ENCODE data around the gene KRT72. TPM values are rescaled to one million over a fixed set of nuclear protein-coding genes. Genes with fewer than 3 reads are reported as not detected.
"Not testable (repeated sequence)": the region's sequence is repeated elsewhere in the genome, so short reads cannot be mapped to it uniquely, and the experiment has no call there.

The KRT72 gene
- total RNA-seq, 1 experiment from 2014 or later: not detected

DNA sequence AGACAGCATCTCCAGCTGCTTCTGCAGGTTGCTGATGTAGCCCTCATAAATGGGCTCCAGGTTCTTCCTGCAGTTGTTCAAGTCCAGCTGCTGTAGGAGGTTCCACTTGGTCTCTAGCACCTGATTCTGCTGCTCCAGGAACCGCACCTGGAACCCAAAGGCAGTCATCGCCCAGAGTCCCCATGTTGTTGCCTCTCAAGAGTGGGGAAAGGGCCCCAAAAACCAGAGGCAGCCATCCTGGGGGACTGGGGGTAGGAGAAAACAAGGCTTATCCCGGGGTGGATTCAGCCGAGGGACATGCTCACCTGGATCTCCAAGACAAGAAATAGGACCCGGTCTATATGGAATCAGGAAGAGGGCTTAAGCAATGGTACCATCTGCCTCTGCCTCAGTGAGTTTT lies 2.3 kb downstream of the KRT72 start:
- H3K27me3 Mint-ChIP-seq (ENCODE audit: insufficient read depth, unreplicated experiment): peaks cover 6% of the 10 kb centered on the region
- ChIA-PET CTCF (no interaction called here), POLR2A (no interaction called here)
- H3K4me3 Mint-ChIP-seq (ENCODE audit: unreplicated experiment): no peak overlapping the region
- no peaks in the 10 kb centered on the region for H3K36me3 Mint-ChIP-seq (ENCODE audit: insufficient read depth, unreplicated experiment)
- no peaks in the 10 kb centered on the region for H3K9me3 ChIP-seq
- H3K27ac Mint-ChIP-seq (ENCODE audit: unreplicated experiment): no peak overlapping the region
- H3K4me3 ChIP-seq (ENCODE audit: low read depth, low read length): no peak overlapping the region
- no peaks in the 10 kb centered on the region for H3K27me3 ChIP-seq (replicated peaks; ENCODE audit: control insufficient read depth, insufficient read depth, low read length)
- no peaks in the 10 kb centered on the region for H3K4me1 ChIP-seq
- no peaks in the 10 kb centered on the region for H3K4me1 Mint-ChIP-seq (ENCODE audit: low read depth, unreplicated experiment)
- no peaks in the 10 kb centered on the region for H3K9me3 Mint-ChIP-seq (ENCODE audit: unreplicated experiment)
- no peak for DNase-seq
- TF ChIP-seq CTCF (IDR thresholded peaks at IDR 0.05; ENCODE audit: insufficient read depth in 1 of 2, low read depth in 1 of 2, low read length in 1 of 2, severe bottlenecking in 1 of 2, unreplicated experiment in 1 of 2): no peak
- intact Hi-C loops (cut with micrococcal nuclease; ENCODE audit: unreplicated experiment): no loop called here
- H3K36me3 ChIP-seq (ENCODE audit: control insufficient read depth, insufficient read depth, low read length): no peaks in the 10 kb centered on the region
- no TSS peak for BruUV-seq (replicated peaks)

DNA sequence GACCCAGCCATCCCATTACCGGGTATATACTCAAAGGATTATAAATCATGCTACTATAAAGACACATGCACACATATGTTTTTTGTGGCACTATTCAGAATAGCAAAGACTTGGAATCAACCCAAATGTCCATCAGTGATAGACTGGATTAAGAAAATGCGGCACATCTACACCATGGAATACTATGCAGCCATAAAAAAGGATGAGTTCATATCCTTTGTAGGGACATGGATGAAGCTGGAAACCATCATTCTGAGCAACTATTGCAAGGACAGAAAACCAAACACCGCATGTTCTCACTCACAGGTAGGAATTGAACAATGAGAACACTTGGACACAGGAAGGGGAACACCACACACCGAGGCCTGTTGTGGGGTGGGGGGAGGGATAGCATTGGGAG lies 7.0 kb downstream of the KRT72 start:
- H3K4me1 ChIP-seq; DNase-seq; CTCF ChIA-PET; H3K4me3 ChIP-seq (ENCODE audit: low read depth, low read length); H3K4me1 Mint-ChIP-seq (ENCODE audit: low read depth, unreplicated experiment); H3K4me3 Mint-ChIP-seq (ENCODE audit: unreplicated experiment); POLR2A ChIA-PET; BruUV-seq (replicated peaks); H3K36me3 ChIP-seq (ENCODE audit: control insufficient read depth, insufficient read depth, low read length); H3K9me3 ChIP-seq; H3K27me3 Mint-ChIP-seq (ENCODE audit: insufficient read depth, unreplicated experiment); H3K27ac Mint-ChIP-seq (ENCODE audit: unreplicated experiment); H3K9me3 Mint-ChIP-seq (ENCODE audit: unreplicated experiment); H3K27me3 ChIP-seq (replicated peaks; ENCODE audit: control insufficient read depth, insufficient read depth, low read length); H3K36me3 Mint-ChIP-seq (ENCODE audit: insufficient read depth, unreplicated experiment); intact Hi-C loops (cut with micrococcal nuclease; ENCODE audit: unreplicated experiment): not testable (repeated sequence)

GRCh38 chr12:52591521-52591920 lies 9.7 kb downstream of the KRT72 start:
- Mint-ChIP-seq H3K4me3 (ENCODE audit: unreplicated experiment) (no peak overlapping the region), H3K4me1 (ENCODE audit: low read depth, unreplicated experiment) (no peaks in the 10 kb centered on the region), H3K9me3 (ENCODE audit: unreplicated experiment) (no peaks in the 10 kb centered on the region), H3K27me3 (ENCODE audit: insufficient read depth, unreplicated experiment) (peaks cover 4% of the 10 kb centered on the region), H3K36me3 (ENCODE audit: insufficient read depth, unreplicated experiment) (no peaks in the 10 kb centered on the region), H3K27ac (ENCODE audit: unreplicated experiment) (no peak overlapping the region)
- intact Hi-C loops (cut with micrococcal nuclease; ENCODE audit: unreplicated experiment): no loop called here
- H3K9me3 ChIP-seq: no peaks in the 10 kb centered on the region
- H3K4me3 ChIP-seq (ENCODE audit: low read depth, low read length): no peak overlapping the region
- no peaks in the 10 kb centered on the region; the same call in 1 of the 2 replicates for H3K27me3 ChIP-seq (replicated peaks; ENCODE audit: control insufficient read depth, insufficient read depth, low read length)
- H3K4me1 ChIP-seq: no peaks in the 10 kb centered on the region
- H3K36me3 ChIP-seq (ENCODE audit: control insufficient read depth, insufficient read depth, low read length): no peaks in the 10 kb centered on the region
- TF ChIP-seq CTCF (IDR thresholded peaks at IDR 0.05; ENCODE audit: insufficient read depth in 1 of 2, low read depth in 1 of 2, low read length in 1 of 2, severe bottlenecking in 1 of 2, unreplicated experiment in 1 of 2): no peak
- ChIA-PET POLR2A (no interaction called here), CTCF (no interaction called here)
- no TSS peak for BruUV-seq (replicated peaks)
- DNase-seq: peak in 1 of 2 experiments; percentile 27

DNA sequence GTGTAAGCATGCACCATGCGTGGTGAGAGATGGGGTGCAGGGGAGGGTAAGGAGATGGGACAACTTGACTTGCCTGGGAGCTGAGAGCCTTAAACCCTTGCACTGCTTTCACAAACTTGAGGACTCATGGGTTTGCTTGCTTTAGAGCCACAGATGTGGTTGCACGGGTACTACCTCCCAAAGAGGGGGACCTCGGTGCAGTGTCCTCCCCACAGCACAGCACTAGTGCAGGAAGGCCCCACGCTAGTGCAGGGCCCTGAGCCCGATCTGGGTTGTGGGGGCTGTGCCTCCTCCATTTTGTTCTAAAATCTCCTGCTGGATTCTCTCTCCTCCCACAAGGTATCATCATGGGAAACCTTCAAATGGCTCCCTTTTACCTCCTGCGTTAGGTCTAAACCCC lies 11.2 kb downstream of the KRT72 start:
- H3K4me1 ChIP-seq: no peaks in the 10 kb centered on the region
- Mint-ChIP-seq H3K4me3 (ENCODE audit: unreplicated experiment) (no peak overlapping the region), H3K4me1 (ENCODE audit: low read depth, unreplicated experiment) (no peaks in the 10 kb centered on the region), H3K27ac (ENCODE audit: unreplicated experiment) (no peak overlapping the region), H3K27me3 (ENCODE audit: insufficient read depth, unreplicated experiment) (peaks cover 4% of the 10 kb centered on the region), H3K9me3 (ENCODE audit: unreplicated experiment) (no peaks in the 10 kb centered on the region), H3K36me3 (ENCODE audit: insufficient read depth, unreplicated experiment) (no peaks in the 10 kb centered on the region)
- intact Hi-C loops (cut with micrococcal nuclease; ENCODE audit: unreplicated experiment): no loop called here
- TF ChIP-seq CTCF (IDR thresholded peaks at IDR 0.05; ENCODE audit: insufficient read depth in 1 of 2, low read depth in 1 of 2, low read length in 1 of 2, severe bottlenecking in 1 of 2, unreplicated experiment in 1 of 2): no peak
- ChIA-PET POLR2A (no interaction called here), CTCF (interaction anchor here (0.9 kb wide), 1 partner anchor 281 kb away, joined by 3 read pairs; no protein-coding TSS in a partner anchor)
- DNase-seq: peak in 1 of 2 experiments; percentile 11
- H3K4me3 ChIP-seq (ENCODE audit: low read depth, low read length): no peak overlapping the region
- no peaks in the 10 kb centered on the region for H3K36me3 ChIP-seq (ENCODE audit: control insufficient read depth, insufficient read depth, low read length)
- H3K9me3 ChIP-seq: no peaks in the 10 kb centered on the region
- no peaks in the 10 kb centered on the region; the same call in 1 of the 2 replicates for H3K27me3 ChIP-seq (replicated peaks; ENCODE audit: control insufficient read depth, insufficient read depth, low read length)
- no TSS peak for BruUV-seq (replicated peaks)

Data from Caco-2 (cell line).